Measurements from ENCODE around the gene ARMC9.

- TF ChIP-seq CTCF (IDR thresholded peaks at IDR 0.05) (no peak), POLR2A (IDR thresholded peaks at IDR 0.05) (no peak), EP300 (IDR thresholded peaks at IDR 0.05) (no peak)
Observed at GRCh38 chr2:231384970-231385369, 186.5 kb downstream of the ARMC9 start.

All from ovary (tissue), 3 donors.